B cell (primary cell): Measurements from ENCODE around the gene MTF1. TPM values are rescaled to one million over a fixed set of nuclear protein-coding genes. Genes with fewer than 3 reads are reported as not detected.

ENCODE experiments used
- ATAC-seq: fragments of 200-7000 bp; cut with Tn5 transposase; one replicate; pipeline ENCODE4 v1.10.0; 2021; ENCODE audit warnings: low read depth, mild to moderate bottlenecking, moderate number of reproducible peaks, moderate library complexity
- CTCF ChIA-PET: fragments of 350-600 bp; sonication (Branson Sonifier 250); formaldehyde crosslinking; loops from one replicate; lab custom pipeline; 2021; ENCODE audit warnings: antibody characterized with exemption, inconsistent platforms; lab: Charles Lee
- POLR2A ChIA-PET: fragments of 350-600 bp; sonication (Branson Sonifier 250); formaldehyde crosslinking; loops from one replicate; lab custom pipeline; 2021; ENCODE audit warnings: antibody characterized with exemption; lab: Charles Lee
- DNase-seq: peaks from one replicate; pipeline ENCODE4 v3.0.0; 2013
- H2AFZ ChIP-seq: 2 replicates; pipeline ENCODE4 v1.6.1; 2012; ENCODE audit warnings: mild to moderate bottlenecking, low read depth, low read length; ENCODE audit not compliant: insufficient read depth, poor library complexity, severe bottlenecking
- H3K27ac ChIP-seq, 2 donors: 1 replicate in 1 of 2; 2 replicates in 1 of 2; pipeline ENCODE4 v1.5.1; 2012 to 2013; ENCODE audit warnings: low read length in 2 of 2, mild to moderate bottlenecking in 2 of 2, moderate library complexity in 1 of 2
- H3K27me3 ChIP-seq, 4 experiments: fragments of 200-600 bp in 1 of 4; sonication (generic) in 1 of 4; replicated peaks in 1 of 4; 1 replicate in 2 of 4; 2 replicates in 2 of 4; pipeline versions ENCODE4 v1.6.1 to v1.7.0; 2013 to 2016; ENCODE audit warnings: low read length in 3 of 4, mild to moderate bottlenecking in 2 of 4, mixed read lengths in 1 of 4, moderate library complexity in 1 of 4; ENCODE audit not compliant: insufficient read depth in 4 of 4, control insufficient read depth in 3 of 4; ENCODE audit errors: control extremely low read depth in 1 of 4
- H3K36me3 ChIP-seq, 2 experiments: replicated peaks in 1 of 2; 1 replicate in 1 of 2; 2 replicates in 1 of 2; pipeline versions ENCODE4 v1.6.1 to v1.7.1; 2013; ENCODE audit warnings: low read length in 1 of 2; ENCODE audit not compliant: insufficient read depth in 2 of 2, control insufficient read depth in 1 of 2; ENCODE audit errors: control extremely low read depth in 1 of 2, extremely low read depth in 1 of 2
- H3K4me1 ChIP-seq, 2 donors: fragments of 200-600 bp in 1 of 2; sonication (generic) in 1 of 2; 1 replicate in 1 of 2; 2 replicates in 1 of 2; pipeline versions ENCODE4 v1.5.1 to v1.6.1; 2013 to 2017; ENCODE audit warnings: low read length in 2 of 2; ENCODE audit not compliant: control insufficient read depth in 2 of 2, insufficient read depth in 2 of 2
- H3K4me2 ChIP-seq: replicated peaks from 2 replicates; pipeline ENCODE3; 2012; ENCODE audit warnings: mild to moderate bottlenecking, low read depth, low read length; ENCODE audit not compliant: poor library complexity, severe bottlenecking
- H3K4me3 ChIP-seq, 5 experiments: fragments of 200-600 bp in 1 of 5; sonication (generic) in 1 of 5; 1 replicate in 3 of 5; 2 replicates in 2 of 5; pipeline versions ENCODE4 v1.5.1 to v1.7.0; 2011 to 2016; ENCODE audit warnings: low read length in 4 of 5, mild to moderate bottlenecking in 4 of 5, low read depth in 2 of 5, control low read depth in 1 of 5, moderate library complexity in 1 of 5; ENCODE audit not compliant: insufficient read depth in 1 of 5; ENCODE audit errors: control extremely low read depth in 1 of 5, extremely low read depth in 1 of 5
- H3K79me2 ChIP-seq: fragments of 200-600 bp; sonication (generic); one replicate; pipeline ENCODE4 v1.6.0; 2016; ENCODE audit warnings: low read length; ENCODE audit not compliant: control insufficient read depth, insufficient read depth
- H3K9ac ChIP-seq: fragments of 200-600 bp; sonication (generic); 2 replicates; pipeline ENCODE4 v1.6.1; 2017; ENCODE audit warnings: mild to moderate bottlenecking, low read length, moderate library complexity
- H3K9me3 ChIP-seq, 3 donors: one replicate each; pipeline versions ENCODE4 v1.6.1 to v1.7.1; 2013; ENCODE audit warnings: low read length in 2 of 3; ENCODE audit not compliant: control insufficient read depth in 2 of 3, insufficient read depth in 1 of 3; ENCODE audit errors: control extremely low read depth in 1 of 3
- H4K20me1 ChIP-seq: 2 replicates; pipeline ENCODE4 v1.6.0; 2012; ENCODE audit warnings: mild to moderate bottlenecking, low read length; ENCODE audit not compliant: insufficient read depth, control insufficient read depth, poor library complexity, severe bottlenecking
- H3K27ac Mint-ChIP-seq: one replicate; pipeline ENCODE4 v1.8.0; 2021; ENCODE audit warnings: mixed read lengths
- H3K27me3 Mint-ChIP-seq: one replicate; pipeline ENCODE4 v1.8.0; 2021; ENCODE audit warnings: mixed read lengths
- H3K4me1 Mint-ChIP-seq: one replicate; pipeline ENCODE4 v1.8.0; 2021; ENCODE audit warnings: mixed read lengths
- H3K4me3 Mint-ChIP-seq: one replicate; pipeline ENCODE4 v1.8.0; 2021; ENCODE audit warnings: mixed read lengths
- H3K9me3 Mint-ChIP-seq: one replicate; pipeline ENCODE4 v1.8.0; 2022; ENCODE audit warnings: mixed read lengths; ENCODE audit not compliant: insufficient read depth
- EZH2 ChIP-seq: IDR thresholded peaks from 2 replicates; pipeline ENCODE4 v1.6.1; 2012; ENCODE audit warnings: borderline replicate concordance, low read depth, mild to moderate bottlenecking, moderate library complexity, low read length; ENCODE audit not compliant: insufficient read depth, poor library complexity, severe bottlenecking
- WGBS: methylation state at CpG from one replicate; pipeline ENCODE4 v1.1.5; 2013; ENCODE audit warnings: missing lambda C conversion rate; ENCODE audit not compliant: insufficient coverage; 5-methylcytosine and 5-hydroxymethylcytosine counted together
- intact Hi-C: fragments of 100-400 bp; cut with micrococcal nuclease; formaldehyde crosslinking; loops from one replicate; pipeline ENCODE4 v1.10.0; 2022
- polyA plus RNA-seq: library from polyadenylated mRNA; depleted of rRNA; stranded (reverse); fragments of >200 nt; gene quantifications from 2 replicates; pipeline ENCODE4 v1.2.3, GENCODE V29; 2012
- total RNA-seq, 2 donors: library from RNA; stranded (reverse); fragments of 120-200 nt in 1 of 2; gene quantifications; 1 replicate in 1 of 2; 2 replicates in 1 of 2; pipeline versions ENCODE4 v1.2.3 to v1.2.4, GENCODE V29; 2013 to 2022
- TF ChIP-seq, protein P1 (sequence below): fragments of 200-600 bp; IDR thresholded peaks from one replicate; pipeline ENCODE4 v1.8.0; 2022; ENCODE audit warnings: antibody characterized with exemption, mild to moderate bottlenecking

MTF1 gene
- total and polyA plus RNA-seq, 2 donors (not counting 1 experiment from before 2014, with no cell fraction given): 6.2 to 36.7 TPM

DNA sequence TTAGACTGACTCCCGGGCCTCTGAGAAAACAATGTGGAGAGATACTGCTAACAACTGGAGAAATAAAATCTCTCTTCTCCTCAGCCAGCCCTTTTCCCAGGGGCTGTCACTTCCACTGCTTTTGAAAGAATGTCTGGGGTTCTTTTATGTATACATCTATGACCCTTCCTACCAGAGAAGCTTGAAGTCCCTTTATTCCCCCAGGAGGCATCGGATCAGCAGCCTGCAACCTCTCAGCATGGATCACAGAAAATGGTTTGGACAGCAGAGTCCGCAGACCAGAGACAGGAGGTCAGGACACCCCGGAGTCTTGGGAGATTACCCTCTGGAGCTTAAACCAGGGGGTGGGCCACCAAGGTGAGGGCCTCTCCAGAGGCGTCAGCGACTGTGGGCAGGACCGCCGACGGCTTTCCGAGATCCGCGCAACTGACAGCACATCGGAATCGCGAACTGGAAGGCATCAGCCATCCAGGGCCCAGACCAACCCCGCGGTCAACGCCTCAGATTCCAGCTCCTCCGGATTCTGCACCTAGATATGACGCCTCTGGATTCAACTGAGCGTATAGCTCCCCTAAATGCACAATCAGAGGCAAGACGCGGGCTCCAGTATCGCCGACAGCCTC is 95.5 kb downstream of the MTF1 start:
- Mint-ChIP-seq H3K4me3 (no peak overlapping the region), H3K4me1 (peaks cover 20% of the 10 kb centered on the region), H3K9me3 (no peaks in the 10 kb centered on the region), H3K27me3 (peaks cover 66% of the 10 kb centered on the region), H3K27ac (no peak overlapping the region)
- no peak overlapping the region for H3K4me2 ChIP-seq
- WGBS: 30% methylated on average over 24 of the region's 25 CpGs
- H3K27ac ChIP-seq: no peak overlapping the region
- peaks cover 0 to 29% (median 0%) of the 10 kb centered on the region in 3 donors for H3K9me3 ChIP-seq
- peaks cover 0 to 72% (median 43%) of the 10 kb centered on the region in 4 experiments for H3K27me3 ChIP-seq
- TF ChIP-seq EZH2: no peak
- TF ChIP-seq, protein P1, sequence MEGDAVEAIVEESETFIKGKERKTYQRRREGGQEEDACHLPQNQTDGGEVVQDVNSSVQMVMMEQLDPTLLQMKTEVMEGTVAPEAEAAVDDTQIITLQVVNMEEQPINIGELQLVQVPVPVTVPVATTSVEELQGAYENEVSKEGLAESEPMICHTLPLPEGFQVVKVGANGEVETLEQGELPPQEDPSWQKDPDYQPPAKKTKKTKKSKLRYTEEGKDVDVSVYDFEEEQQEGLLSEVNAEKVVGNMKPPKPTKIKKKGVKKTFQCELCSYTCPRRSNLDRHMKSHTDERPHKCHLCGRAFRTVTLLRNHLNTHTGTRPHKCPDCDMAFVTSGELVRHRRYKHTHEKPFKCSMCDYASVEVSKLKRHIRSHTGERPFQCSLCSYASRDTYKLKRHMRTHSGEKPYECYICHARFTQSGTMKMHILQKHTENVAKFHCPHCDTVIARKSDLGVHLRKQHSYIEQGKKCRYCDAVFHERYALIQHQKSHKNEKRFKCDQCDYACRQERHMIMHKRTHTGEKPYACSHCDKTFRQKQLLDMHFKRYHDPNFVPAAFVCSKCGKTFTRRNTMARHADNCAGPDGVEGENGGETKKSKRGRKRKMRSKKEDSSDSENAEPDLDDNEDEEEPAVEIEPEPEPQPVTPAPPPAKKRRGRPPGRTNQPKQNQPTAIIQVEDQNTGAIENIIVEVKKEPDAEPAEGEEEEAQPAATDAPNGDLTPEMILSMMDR: no peak
- H2AFZ ChIP-seq: no peak overlapping the region
- ATAC-seq: no peak
- H4K20me1 ChIP-seq: no peaks in the 10 kb centered on the region
- H3K9ac ChIP-seq: no peak overlapping the region
- POLR2A ChIA-PET: no interaction called here
- H3K36me3 ChIP-seq: no peaks in the 10 kb centered on the region
- peaks cover 17 to 20% of the 10 kb centered on the region in 2 donors for H3K4me1 ChIP-seq
- intact Hi-C loops: no loop called here
- no peaks in the 10 kb centered on the region for H3K79me2 ChIP-seq
- DNase-seq: no peak
- no peak overlapping the region for H3K4me3 ChIP-seq
- CTCF ChIA-PET: no interaction called here

DNA sequence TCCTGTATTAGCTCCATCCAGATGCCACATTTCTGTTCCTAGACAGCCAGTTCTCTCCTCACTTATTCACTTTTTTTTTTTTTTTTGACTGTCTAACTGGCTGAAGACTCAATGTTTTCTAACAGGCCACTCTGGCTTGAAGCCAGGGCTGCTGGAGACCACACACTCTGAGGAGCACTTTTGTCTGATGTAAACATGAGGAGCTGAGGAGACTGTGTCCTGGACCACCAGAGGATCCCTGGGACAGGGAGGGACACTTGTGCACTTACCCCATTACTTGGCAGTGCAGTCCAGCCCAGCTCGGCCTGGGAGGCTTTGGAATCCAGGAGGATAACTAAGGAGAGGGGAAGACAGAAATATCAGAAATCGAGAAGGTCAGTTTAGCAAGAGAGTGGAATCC is 96.9 kb downstream of the MTF1 start:
- ATAC-seq (no peak), DNase-seq (no peak)
- Histone ChIP-seq H3K27ac (no peak overlapping the region), H3K4me3 (no peak overlapping the region), H4K20me1 (no peaks in the 10 kb centered on the region), H2AFZ (no peak overlapping the region), H3K4me1 (peaks cover 17 to 20% of the 10 kb centered on the region in 2 donors), H3K36me3 (no peaks in the 10 kb centered on the region), H3K9ac (no peak overlapping the region), H3K9me3 (peaks cover 0 to 29% (median 0%) of the 10 kb centered on the region in 3 donors), H3K4me2 (no peak overlapping the region), H3K79me2 (no peaks in the 10 kb centered on the region), H3K27me3 (peaks cover 0 to 77% (median 40%) of the 10 kb centered on the region in 4 experiments)
- H3K4me1 Mint-ChIP-seq: peaks cover 20% of the 10 kb centered on the region
- no peak for TF ChIP-seq EZH2
- TF ChIP-seq, protein P1: no peak
- CTCF ChIA-PET: no interaction called here
- POLR2A ChIA-PET: no interaction called here
- H3K27ac Mint-ChIP-seq: no peak overlapping the region
- no peak overlapping the region for H3K4me3 Mint-ChIP-seq
- WGBS: 80% methylated on average over 1 of the region's 2 CpGs
- H3K9me3 Mint-ChIP-seq: no peaks in the 10 kb centered on the region
- peaks cover 57% of the 10 kb centered on the region for H3K27me3 Mint-ChIP-seq
- intact Hi-C loops: no loop called here
